Adipose tissue (tissue), 3 donors: ENCODE results near the gene TXNRD2. TPM values are rescaled to one million over a fixed set of nuclear protein-coding genes. Genes with fewer than 3 reads are reported as not detected.
A peak's percentile ranks its signal among the peaks of the same experiment; 100 is the strongest.

Experiments
- H3K27ac ChIP-seq: one replicate; pipeline ENCODE4 v1.5.1; 2013; ENCODE audit warnings: low read depth, low read length
- WGBS, 3 donors: extraction: QIAGEN DNeasy Blood & Tissue Kit; methylation state at CpG; one replicate each; pipeline ENCODE4 v1.1.7; 2013; 5-methylcytosine and 5-hydroxymethylcytosine counted together
- polyA plus RNA-seq, 3 donors: library from polyadenylated mRNA; stranded (reverse); fragments of 200-250 nt; gene quantifications; one replicate each; pipeline ENCODE4 v1.2.3, GENCODE V29; 2013
- donor health status: healthy with polysubstance abuse.
- donor health status: Bipolar disorder and iron deficiency.
- donor health status: healthy.

The TXNRD2 gene
- polyA plus RNA-seq, result 10 to 100 TPM; 13.6 to 21.8 (median 16.6) TPM

GRCh38 chr22:19941365-19942082, at the start of gene TXNRD2, which contains the start of gene COMT:
TXNRD2 (minus strand) TSS chr22:19941818; CDS start chr22:19941803, 15 bp downstream.
COMT (plus strand) TSS chr22:19941772; CDS start chr22:19962527, 20,755 bp downstream.
- H3K27ac ChIP-seq, result peak within 1 kb of the TSS; percentile 30
- WGBS, 3 donors, result 1% methylated on average over 59 to 63 of the region's 63 CpGs

GRCh38 chr22:19991395-19991644, 49.7 kb upstream of the TXNRD2 start:
- H3K27ac ChIP-seq, result no peak overlapping the region

- no peak overlapping the region for H3K27ac ChIP-seq
- WGBS, 3 donors, result 93 to 94% (median 94%) methylated on average over 20 of the region's 20 CpGs
These were observed 49.2 kb upstream of the TXNRD2 start for GRCh38 chr22:19990609-19991394.

GRCh38 chr22:19990188-19990587, 48.6 kb upstream of the TXNRD2 start:
- H3K27ac ChIP-seq, result no peak overlapping the region
- 49 to 100% (median 54%) methylated on average over 2 of the region's 2 CpGs for WGBS, 3 donors

- WGBS, 3 donors, result 77 to 84% (median 83%) methylated on average over 3 of the region's 3 CpGs
- no peak overlapping the region for H3K27ac ChIP-seq
These were observed 48.1 kb upstream of the TXNRD2 start for GRCh38 chr22:19989725-19990067.

GRCh38 chr22:19988965-19989724, 47.5 kb upstream of the TXNRD2 start:
- WGBS, 3 donors, result 77 to 89% (median 82%) methylated on average over 18 of the region's 18 CpGs
- no peak overlapping the region for H3K27ac ChIP-seq

- 94 to 99% (median 96%) methylated on average over 8 to 9 of the region's 9 CpGs for WGBS, 3 donors
- H3K27ac ChIP-seq, result no peak overlapping the region
These were observed 46.8 kb upstream of the TXNRD2 start for GRCh38 chr22:19988331-19988808.

GRCh38 chr22:19987394-19988306, 46.0 kb upstream of the TXNRD2 start:
- no peak overlapping the region for H3K27ac ChIP-seq

GRCh38 chr22:19986410-19987341, 45.1 kb upstream of the TXNRD2 start:
- WGBS, 3 donors, result 1 to 6% (median 2%) methylated on average over 40 to 75 of the region's 76 CpGs
- H3K27ac ChIP-seq, result no peak overlapping the region

More at GRCh38 chr22:19987394-19988306, 46.0 kb upstream of the TXNRD2 start:
- WGBS, 3 donors, result 61 to 72% (median 64%) methylated on average over 22 to 24 of the region's 24 CpGs

- H3K27ac ChIP-seq, result no peak overlapping the region
- 36 to 68% (median 52%) methylated on average over 2 of the region's 2 CpGs for WGBS, 3 donors
These were observed 44.4 kb upstream of the TXNRD2 start for GRCh38 chr22:19986011-19986409.

- WGBS, 3 donors, result 83 to 91% (median 88%) methylated on average over 11 of the region's 11 CpGs
- no peak overlapping the region for H3K27ac ChIP-seq
These were observed 43.5 kb upstream of the TXNRD2 start for GRCh38 chr22:19984851-19985811.

GRCh38 chr22:19984201-19984753, 42.7 kb upstream of the TXNRD2 start:
- no peak overlapping the region for H3K27ac ChIP-seq
- 86 to 92% (median 89%) methylated on average over 19 of the region's 19 CpGs for WGBS, 3 donors

- 71 to 84% (median 82%) methylated on average over 5 of the region's 5 CpGs for WGBS, 3 donors
- H3K27ac ChIP-seq, result no peak overlapping the region
These were observed 42.1 kb upstream of the TXNRD2 start for GRCh38 chr22:19983741-19984140.

GRCh38 chr22:19982991-19983578, 41.5 kb upstream of the TXNRD2 start:
- 91 to 95% (median 94%) methylated on average over 8 of the region's 8 CpGs for WGBS, 3 donors
- H3K27ac ChIP-seq, result no peak overlapping the region
